Naive B cell (primary cell): ENCODE measurements around the gene FOXF2. TPM values are rescaled to one million over a fixed set of nuclear protein-coding genes. Genes with fewer than 3 reads are reported as not detected.
A peak's percentile ranks its signal among the peaks of the same experiment; 100 is the strongest.

Source experiments
- ATAC-seq, 2 donors: fragments of 150-1000 bp; cut with Tn5 transposase; 2 replicates each; pipeline ENCODE4 v1.10.0; 2021; ENCODE audit warnings: low read depth in 2 of 2, mild to moderate bottlenecking in 2 of 2, moderate library complexity in 2 of 2
- DNase-seq: peaks from one replicate; pipeline ENCODE4 v3.0.0; 2022
- H3K27ac Mint-ChIP-seq, 6 donors: one replicate each; pipeline ENCODE4 v1.8.0; 2020 to 2022; ENCODE audit warnings: mild to moderate bottlenecking in 6 of 6, mixed read lengths in 6 of 6, moderate library complexity in 5 of 6, inconsistent platforms in 2 of 6
- H3K27me3 Mint-ChIP-seq, 3 donors: one replicate each; pipeline ENCODE4 v1.8.0; 2021 to 2022; ENCODE audit warnings: mixed read lengths in 3 of 3, mild to moderate bottlenecking in 1 of 3
- H3K36me3 Mint-ChIP-seq, 2 donors: one replicate each; pipeline ENCODE4 v1.8.0; 2020 to 2022; ENCODE audit warnings: mixed read lengths in 2 of 2, inconsistent platforms in 1 of 2, mild to moderate bottlenecking in 1 of 2
- H3K4me1 Mint-ChIP-seq, 3 donors: one replicate each; pipeline ENCODE4 v1.8.0; 2020 to 2022; ENCODE audit warnings: mixed read lengths in 3 of 3, inconsistent platforms in 1 of 3, mild to moderate bottlenecking in 1 of 3, moderate library complexity in 1 of 3
- H3K4me3 Mint-ChIP-seq, 8 donors: one replicate each; pipeline ENCODE4 v1.8.0; 2020 to 2022; ENCODE audit warnings: mild to moderate bottlenecking in 8 of 8, mixed read lengths in 8 of 8, moderate library complexity in 8 of 8, inconsistent platforms in 2 of 8
- H3K9me3 Mint-ChIP-seq, 7 donors: one replicate each; pipeline ENCODE4 v1.8.0; 2020 to 2022; ENCODE audit warnings: mixed read lengths in 7 of 7, mild to moderate bottlenecking in 5 of 7, inconsistent platforms in 2 of 7, moderate library complexity in 1 of 7
- polyA plus RNA-seq, 6 donors: library from polyadenylated mRNA; unstranded; fragments of 300-500 nt; fragmentation: Illumina TruSeq; gene quantifications; one replicate each; pipeline ENCODE4 v1.2.3, GENCODE V29; 2021; ENCODE audit warnings: low read depth in 6 of 6

Gene FOXF2
- polyA plus RNA-seq, 6 donors from 2014 or later: not detected

DNA sequence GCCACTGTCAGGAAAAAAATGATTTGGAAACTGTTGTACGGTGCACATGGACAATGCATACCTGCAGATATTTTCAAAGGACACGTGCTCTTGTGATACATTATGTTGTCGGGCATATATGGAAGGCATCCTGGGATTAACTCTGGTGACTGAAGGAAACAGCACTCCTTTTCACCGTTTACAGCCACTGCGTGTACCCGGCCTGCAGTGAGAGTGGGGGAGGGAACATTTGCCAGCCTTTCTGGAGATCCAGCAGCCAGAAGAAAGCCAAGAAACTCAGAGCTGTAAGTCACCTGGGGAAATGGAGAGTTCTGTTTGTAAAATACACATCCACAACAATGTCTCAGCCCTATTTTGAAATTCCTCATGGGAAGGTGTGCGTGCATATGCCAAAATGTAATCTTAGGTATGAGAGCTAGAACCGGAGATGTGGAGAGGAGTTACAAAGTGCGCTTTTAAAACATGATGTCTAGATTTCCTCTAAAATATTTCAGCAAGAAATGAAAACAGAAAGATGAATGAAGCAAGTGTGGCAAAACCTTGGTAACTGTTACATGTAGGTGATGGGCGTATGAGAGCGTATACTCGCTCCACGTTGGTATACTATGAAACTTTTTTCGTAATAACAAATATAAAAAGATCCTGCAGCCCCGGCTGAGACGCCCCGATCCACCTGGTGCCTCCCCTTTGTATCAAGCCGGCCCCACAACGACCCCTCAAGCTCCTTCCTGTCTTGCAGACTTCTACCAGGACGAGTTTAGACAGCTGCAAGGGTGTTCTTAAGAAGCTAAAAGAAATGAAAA lies 8.6 kb upstream of the FOXF2 start:
- Mint-ChIP-seq H3K4me3 (peak overlapping the region; percentile 14 to 78 (median 63)), H3K4me1 (peaks cover 25 to 41% (median 39%) of the 10 kb centered on the region in 3 donors), H3K27me3 (peaks cover 49 to 76% (median 67%) of the 10 kb centered on the region in 3 donors), H3K9me3 (peaks cover 0 to 17% (median 4%) of the 10 kb centered on the region in 7 donors), H3K36me3 (peaks cover 0 to 5% of the 10 kb centered on the region in 2 donors), H3K27ac (peak overlapping the region in 4 of 6 donors; percentile 6 to 78 (median 64))
- no peak for ATAC-seq
- no peak for DNase-seq

DNA sequence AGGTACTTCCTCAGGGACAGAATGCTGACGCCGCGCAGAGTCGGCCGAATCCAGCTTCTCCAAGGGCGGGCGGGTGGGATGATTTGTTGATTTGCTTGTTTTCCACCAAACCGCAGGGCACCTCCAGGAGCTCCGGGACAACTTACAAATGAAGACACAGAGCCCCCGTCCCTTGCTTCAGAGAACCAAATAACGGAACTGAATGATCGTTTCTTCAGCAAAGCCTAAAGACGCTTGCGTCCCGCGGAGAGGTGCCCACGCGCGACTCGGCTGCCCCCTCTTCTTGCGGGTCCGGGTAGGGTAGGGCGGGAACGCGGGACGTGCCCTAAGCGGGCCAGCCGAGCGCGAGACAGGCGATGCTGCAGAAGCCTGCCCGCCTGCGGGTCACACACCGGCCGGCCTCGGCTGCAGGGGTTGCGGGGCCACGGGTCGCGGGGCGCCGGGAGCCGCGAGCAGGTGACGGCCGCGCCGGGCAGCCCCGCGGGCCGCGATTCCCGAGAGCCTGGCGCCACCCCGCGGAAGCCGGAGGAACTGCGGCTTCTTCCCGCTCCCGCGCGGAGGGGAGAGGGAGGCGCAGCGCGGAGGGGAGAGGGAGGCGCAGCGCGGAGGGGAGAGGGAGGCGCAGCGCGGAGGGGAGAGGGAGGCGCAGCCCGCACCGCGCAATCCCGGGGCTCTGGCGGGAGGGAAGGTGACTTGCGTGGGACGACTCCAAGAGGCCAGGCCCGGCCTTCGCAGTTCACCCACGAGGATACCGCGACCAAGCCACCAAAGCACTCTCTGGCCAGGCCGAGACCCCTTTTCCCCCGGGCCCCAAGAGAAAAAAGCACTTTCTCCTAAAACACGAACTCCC lies 7.7 kb upstream of the FOXF2 start:
- Mint-ChIP-seq H3K4me3 (peak overlapping the region; percentile 35 to 78 (median 62)), H3K27ac (peak overlapping the region in 1 of 6 donors; percentile 11), H3K4me1 (peaks cover 25 to 44% (median 39%) of the 10 kb centered on the region in 3 donors), H3K9me3 (peaks cover 0 to 12% (median 1%) of the 10 kb centered on the region in 7 donors), H3K27me3 (peaks cover 49 to 76% (median 67%) of the 10 kb centered on the region in 3 donors), H3K36me3 (peaks cover 0 to 5% of the 10 kb centered on the region in 2 donors)
- DNase-seq: peak; percentile 52
- peak; percentile 62 for ATAC-seq

GRCh38 chr6:1382331-1382882 lies 7.0 kb upstream of the FOXF2 start:
- H3K4me3 Mint-ChIP-seq: peak overlapping the region in 4 of 8 donors; percentile 16 to 77 (median 42)
- H3K4me1 Mint-ChIP-seq: peaks cover 25 to 43% (median 39%) of the 10 kb centered on the region in 3 donors
- DNase-seq: no peak
- peak overlapping the region in 2 of 6 donors; percentile 5 to 26 for H3K27ac Mint-ChIP-seq
- ATAC-seq: no peak
- peaks cover 0 to 10% (median 1%) of the 10 kb centered on the region in 7 donors for H3K9me3 Mint-ChIP-seq
- peaks cover 0 to 5% of the 10 kb centered on the region in 2 donors for H3K36me3 Mint-ChIP-seq
- H3K27me3 Mint-ChIP-seq: peaks cover 54 to 77% (median 67%) of the 10 kb centered on the region in 3 donors

DNA sequence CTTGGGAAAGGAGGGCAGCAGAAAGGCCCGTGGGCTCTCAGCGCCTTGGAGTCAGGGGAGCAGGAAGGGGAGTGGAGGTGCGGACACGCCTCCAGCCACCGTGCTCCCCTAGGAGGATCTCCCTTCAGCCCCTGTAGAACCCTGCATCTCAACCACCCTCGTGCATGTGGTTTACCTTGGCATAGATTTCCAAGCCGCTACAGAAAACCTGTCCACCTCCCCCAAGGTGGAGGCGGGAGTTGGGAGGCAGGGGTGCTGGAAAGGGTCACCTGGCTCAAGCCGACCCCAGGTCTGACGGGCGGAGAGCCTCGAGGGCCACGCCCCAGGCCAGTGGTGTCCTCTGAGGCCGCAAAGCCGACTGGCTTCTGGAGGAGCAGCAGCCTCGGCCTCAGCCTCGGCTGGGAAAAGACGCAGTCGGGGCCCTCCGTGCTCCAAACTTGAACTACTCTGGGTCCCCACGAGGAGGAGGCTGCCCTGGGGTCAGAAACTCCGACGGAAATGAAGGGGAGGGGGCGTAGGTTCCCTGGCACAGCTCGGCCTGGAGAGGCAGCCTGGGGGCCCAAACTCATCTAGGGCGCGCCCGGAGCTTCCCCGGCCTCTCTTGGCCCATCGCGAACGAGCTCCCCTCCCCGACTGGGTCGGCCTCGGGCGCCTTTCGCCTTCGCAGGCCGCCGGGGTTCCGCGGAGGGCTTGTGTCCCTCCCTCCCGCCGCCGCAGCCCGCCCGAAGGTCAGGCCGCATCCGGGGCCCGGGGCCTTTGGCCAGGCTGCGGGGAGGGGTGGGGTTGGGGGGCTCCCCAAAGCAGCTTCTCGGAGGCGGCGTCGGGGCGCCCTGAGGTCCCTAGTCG lies 6.3 kb upstream of the FOXF2 start:
- Mint-ChIP-seq H3K27me3 (peaks cover 55 to 79% (median 68%) of the 10 kb centered on the region in 3 donors), H3K36me3 (peaks cover 0 to 5% of the 10 kb centered on the region in 2 donors), H3K9me3 (peaks cover 0 to 8% (median 1%) of the 10 kb centered on the region in 7 donors), H3K27ac (peak overlapping the region in 1 of 6 donors; percentile 26), H3K4me1 (peaks cover 23 to 43% (median 38%) of the 10 kb centered on the region in 3 donors), H3K4me3 (peak overlapping the region in 4 of 8 donors; percentile 16 to 85 (median 42))
- ATAC-seq: no peak
- DNase-seq: no peak

- H3K27me3 Mint-ChIP-seq: peaks cover 62 to 85% (median 74%) of the 10 kb centered on the region in 3 donors
- no peak for DNase-seq
- peak overlapping the region in 6 of 8 donors; percentile 16 to 85 (median 59) for H3K4me3 Mint-ChIP-seq
- peaks cover 5% of the 10 kb centered on the region in 2 donors for H3K36me3 Mint-ChIP-seq
- H3K4me1 Mint-ChIP-seq: peaks cover 31 to 49% (median 44%) of the 10 kb centered on the region in 3 donors
- ATAC-seq: no peak
- peaks cover 0 to 8% (median 1%) of the 10 kb centered on the region in 7 donors for H3K9me3 Mint-ChIP-seq
- peak overlapping the region in 1 of 6 donors; percentile 20 for H3K27ac Mint-ChIP-seq
Observed at GRCh38 chr6:1383729-1384548, 5.4 kb upstream of the FOXF2 start.

DNA sequence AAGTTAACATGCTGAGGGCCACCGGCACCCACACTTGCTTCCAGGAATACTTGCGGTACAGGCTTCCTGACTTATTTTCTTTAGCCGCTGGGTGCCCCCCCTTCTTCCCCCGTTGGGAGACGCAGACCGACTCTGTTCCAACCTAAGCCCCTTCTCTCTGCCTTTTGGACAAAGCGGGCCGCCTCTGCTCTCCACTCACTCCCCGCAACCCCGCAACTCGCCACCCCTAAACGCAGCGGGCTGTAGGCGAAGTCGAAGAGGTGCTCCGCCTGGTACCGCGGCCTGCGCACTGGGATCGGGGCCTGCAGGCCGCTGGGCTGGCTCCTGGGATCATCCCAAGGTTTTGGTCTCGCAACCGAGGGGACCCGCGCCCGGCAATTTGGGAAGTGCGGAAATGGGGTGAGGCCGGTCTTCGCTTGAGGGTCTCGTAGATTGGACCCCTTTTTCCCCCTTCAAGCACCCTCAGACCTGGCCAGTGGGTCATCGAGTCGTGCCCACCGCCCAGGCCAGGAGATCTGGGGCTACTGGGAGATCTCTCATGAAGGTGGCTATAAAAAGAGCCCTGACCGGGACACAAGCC lies 4.7 kb upstream of the FOXF2 start:
- ATAC-seq: no peak
- H3K36me3 Mint-ChIP-seq: peaks cover 5 to 10% of the 10 kb centered on the region in 2 donors
- peaks cover 32 to 46% (median 42%) of the 10 kb centered on the region in 3 donors for H3K4me1 Mint-ChIP-seq
- DNase-seq: no peak
- peaks cover 60 to 83% (median 73%) of the 10 kb centered on the region in 3 donors for H3K27me3 Mint-ChIP-seq
- H3K4me3 Mint-ChIP-seq: peak overlapping the region in 6 of 8 donors; percentile 15 to 82 (median 53)
- H3K27ac Mint-ChIP-seq: peak overlapping the region in 2 of 6 donors; percentile 36 to 96
- H3K9me3 Mint-ChIP-seq: peaks cover 0 to 8% (median 1%) of the 10 kb centered on the region in 7 donors

DNA sequence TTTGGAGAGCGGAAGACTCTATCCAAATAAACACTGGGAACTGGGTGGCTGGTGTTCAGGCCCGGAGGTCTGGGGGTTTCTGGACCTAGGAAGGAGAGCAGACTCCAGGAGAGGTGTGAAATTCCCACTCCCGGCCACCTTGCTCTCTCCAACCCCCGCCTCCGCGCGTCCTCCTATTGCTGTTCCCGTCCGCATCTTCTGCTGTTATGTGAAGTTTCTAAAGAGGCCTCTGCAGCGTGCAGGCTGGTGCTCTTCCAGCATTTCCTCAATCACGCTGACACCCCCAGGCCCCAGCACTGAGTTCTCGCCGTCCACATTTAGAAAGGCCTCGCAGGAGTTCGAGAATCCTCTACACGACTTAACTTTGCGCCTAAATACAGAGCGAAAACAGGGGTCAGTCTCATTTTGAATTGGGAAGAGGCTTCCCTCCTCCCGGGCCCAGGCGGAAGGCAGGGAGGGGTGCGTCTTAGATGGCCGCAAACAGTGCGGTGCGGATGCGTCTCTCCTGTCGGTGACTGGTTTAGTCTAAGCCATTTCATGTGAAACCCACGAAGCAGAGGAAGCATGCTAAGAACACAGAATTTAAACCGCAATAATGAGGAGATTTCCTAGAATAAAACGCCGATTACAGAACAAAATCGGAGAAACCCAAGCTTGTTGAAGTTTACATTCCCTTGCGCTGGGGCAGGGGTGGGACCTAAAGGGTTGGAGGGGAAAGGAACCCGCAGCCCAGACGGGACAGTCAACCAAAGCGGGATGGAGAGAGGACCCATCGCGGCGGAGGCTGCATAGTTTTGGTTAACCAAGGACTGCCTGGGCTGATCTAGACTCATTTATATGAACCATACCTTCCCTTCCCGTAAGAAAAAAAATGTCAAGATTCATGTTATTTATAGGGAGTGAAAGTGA lies 4.0 kb upstream of the FOXF2 start:
- peaks cover 0 to 8% (median 1%) of the 10 kb centered on the region in 7 donors for H3K9me3 Mint-ChIP-seq
- DNase-seq: no peak
- H3K4me1 Mint-ChIP-seq: peaks cover 33 to 41% (median 40%) of the 10 kb centered on the region in 3 donors
- peak overlapping the region in 5 of 8 donors; percentile 46 to 82 (median 81) for H3K4me3 Mint-ChIP-seq
- peaks cover 5 to 10% of the 10 kb centered on the region in 2 donors for H3K36me3 Mint-ChIP-seq
- H3K27ac Mint-ChIP-seq: peak overlapping the region in 3 of 6 donors; percentile 88 to 96 (median 92)
- ATAC-seq: no peak
- peaks cover 56 to 81% (median 72%) of the 10 kb centered on the region in 3 donors for H3K27me3 Mint-ChIP-seq

- peak overlapping the region in 3 of 8 donors; percentile 47 to 82 (median 81) for H3K4me3 Mint-ChIP-seq
- no peak for ATAC-seq
Observed at GRCh38 chr6:1386038-1386709, 3.2 kb upstream of the FOXF2 start.

DNA sequence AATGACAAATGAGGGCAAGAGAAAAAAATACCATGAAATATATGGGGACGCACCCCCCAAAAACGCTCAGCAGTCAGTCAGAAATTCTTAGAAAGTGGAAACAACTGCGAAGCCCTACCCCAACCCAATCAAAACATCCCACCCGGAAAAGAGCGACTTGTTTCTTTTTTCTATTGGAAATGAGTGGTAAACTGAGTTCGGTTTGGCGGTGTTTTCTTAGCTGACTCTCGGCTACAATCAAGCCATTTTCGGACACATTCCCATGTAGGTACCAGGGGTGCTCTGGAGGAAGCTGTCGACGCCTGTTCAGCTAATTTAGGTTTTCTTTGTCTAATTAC lies 1.9 kb upstream of the FOXF2 start:
- Mint-ChIP-seq H3K36me3 (peaks cover 5 to 10% of the 10 kb centered on the region in 2 donors), H3K9me3 (peaks cover 0 to 5% (median 0%) of the 10 kb centered on the region in 7 donors), H3K4me3 (peak overlapping the region in 4 of 8 donors; percentile 47 to 69 (median 52)), H3K27me3 (peaks cover 55 to 87% (median 76%) of the 10 kb centered on the region in 3 donors), H3K4me1 (peaks cover 25 to 47% (median 44%) of the 10 kb centered on the region in 3 donors), H3K27ac (peak overlapping the region in 1 of 6 donors; percentile 61)
- ATAC-seq (no peak), DNase-seq (no peak)

More at GRCh38 chr6:1386038-1386709, 3.2 kb upstream of the FOXF2 start:
- no peak for DNase-seq
- peaks cover 5 to 10% of the 10 kb centered on the region in 2 donors for H3K36me3 Mint-ChIP-seq
- H3K27ac Mint-ChIP-seq: peak overlapping the region in 1 of 6 donors; percentile 60
- peaks cover 0 to 5% (median 0%) of the 10 kb centered on the region in 7 donors for H3K9me3 Mint-ChIP-seq
- H3K27me3 Mint-ChIP-seq: peaks cover 49 to 78% (median 70%) of the 10 kb centered on the region in 3 donors
- H3K4me1 Mint-ChIP-seq: peaks cover 26 to 40% (median 37%) of the 10 kb centered on the region in 3 donors
